HT-29 (cell line): ENCODE results near the gene AFF2. TPM values are rescaled to one million over a fixed set of nuclear protein-coding genes. Genes with fewer than 3 reads are reported as not detected.

ENCODE experiments used
- DNase-seq: peaks from one replicate; pipeline ENCODE4 v3.0.0-alpha.2; 2015; ENCODE audit warnings: low spot score
- small RNA-seq: library from RNA; depleted of rRNA; stranded (forward); fragments of <200 nt; gene quantifications from one replicate; pipeline ENCODE3, GENCODE V24; 2014
- total RNA-seq: library from RNA; depleted of rRNA; stranded (reverse); fragments of >200 nt; shearing (Covaris generic); gene quantifications from 2 replicates; pipeline ENCODE4 v1.2.3, GENCODE V29; 2014

The AFF2 gene
- total RNA-seq, 1 experiment from 2014 or later, result not detected

- DNase-seq, result no peak
Measured at GRCh38 chrX:149004936-149005335, 504.5 kb downstream of the AFF2 start.

- no peak for DNase-seq
Measured at GRCh38 chrX:149006235-149006634, 505.8 kb downstream of the AFF2 start.

- DNase-seq, result no peak
Measured at GRCh38 chrX:149007423-149007822, 507.0 kb downstream of the AFF2 start.

GRCh38 chrX:149010013-149010852 is 509.8 kb downstream of the AFF2 start:
- no peak for DNase-seq

- DNase-seq, result no peak
Measured at GRCh38 chrX:149010853-149011224, 510.4 kb downstream of the AFF2 start.

GRCh38 chrX:149013081-149013480 is 512.7 kb downstream of the AFF2 start:
- DNase-seq, result no peak

- DNase-seq, result no peak
Measured at GRCh38 chrX:149021159-149021558, 520.7 kb downstream of the AFF2 start.

- no peak for DNase-seq
Measured at GRCh38 chrX:149022485-149022884, 522.1 kb downstream of the AFF2 start.

GRCh38 chrX:149032449-149032848 is 532.0 kb downstream of the AFF2 start:
- no peak for DNase-seq

- no peak for DNase-seq
Measured at GRCh38 chrX:149036086-149036485, 535.7 kb downstream of the AFF2 start.

GRCh38 chrX:149037281-149037870 is 537.0 kb downstream of the AFF2 start:
- DNase-seq, result no peak

GRCh38 chrX:149039057-149039456 is 538.6 kb downstream of the AFF2 start:
- no peak for DNase-seq

GRCh38 chrX:149040873-149041535 is 540.6 kb downstream of the AFF2 start:
- DNase-seq, result no peak

- DNase-seq, result no peak
Measured at GRCh38 chrX:149043401-149043800, 543.0 kb downstream of the AFF2 start.

GRCh38 chrX:149044471-149044870 is 544.1 kb downstream of the AFF2 start:
- no peak for DNase-seq

GRCh38 chrX:149045645-149046210 is 545.3 kb downstream of the AFF2 start:
- DNase-seq, result no peak

Small RNAs within 50 kb of the gene (small RNA-seq; reads per million reads assigned to genes)
- gene RN7SKP267, result not detected
